Amniotic stem cell (primary cell): Measurements from ENCODE around the gene GOLGA6L26.
"Not testable (repeated sequence)": the region's sequence is repeated elsewhere in the genome, so short reads cannot be mapped to it uniquely, and the experiment has no call there.

ENCODE experiments used
- DNase-seq: peaks from one replicate; lab custom pipeline; 2025; lab: John Stamatoyannopoulos, UW

The GOLGA6L26 gene, protein sequence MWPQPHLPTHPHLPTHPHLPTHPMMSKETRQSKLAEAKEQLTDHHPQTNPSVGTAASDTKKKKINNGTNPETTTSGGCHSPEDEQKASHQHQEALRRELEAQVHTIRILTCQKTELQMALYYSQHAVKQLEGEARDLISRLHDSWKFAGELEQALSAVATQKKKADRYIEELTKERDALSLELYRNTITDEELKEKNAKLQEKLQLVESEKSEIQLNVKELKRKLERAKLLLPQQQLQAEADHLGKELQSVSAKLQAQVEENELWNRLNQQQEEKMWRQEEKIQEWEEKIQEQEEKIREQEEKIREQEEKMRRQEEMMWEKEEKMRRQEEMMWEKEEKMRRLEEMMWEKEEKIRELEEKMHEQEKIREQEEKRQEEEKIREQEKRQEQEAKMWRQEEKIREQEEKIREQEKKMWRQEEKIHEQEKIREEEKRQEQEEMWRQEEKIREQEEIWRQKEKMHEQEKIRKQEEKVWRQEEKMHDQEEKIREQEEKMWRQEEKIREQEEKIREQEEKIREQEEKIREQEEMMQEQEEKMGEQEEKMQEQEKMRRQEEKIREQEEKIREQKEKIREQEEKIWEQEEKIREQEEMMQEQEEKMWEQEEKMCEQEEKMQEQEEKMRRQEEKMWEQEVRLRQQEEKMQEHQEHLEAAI

DNA sequence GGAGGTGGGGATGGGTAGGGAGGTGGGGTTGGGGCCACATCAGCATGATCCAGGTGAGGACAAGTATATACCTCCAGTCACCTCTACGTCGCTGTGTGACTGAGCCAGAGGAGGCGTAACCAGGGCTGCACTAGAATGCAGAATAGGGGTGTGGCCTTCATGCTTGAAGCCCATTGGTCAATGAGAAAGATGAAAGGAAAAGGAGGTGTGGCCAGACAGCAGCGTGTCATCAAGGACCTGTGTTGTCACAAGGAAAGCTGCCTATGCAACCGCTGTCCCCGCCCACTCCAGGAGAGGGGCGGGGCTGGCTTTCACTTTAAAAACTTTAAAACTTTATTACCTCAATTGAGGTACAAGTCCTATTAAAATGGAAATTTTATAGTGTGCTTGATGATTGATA is at the start of gene GOLGA6L26:
GOLGA6L26 (minus strand) TSS at position 101 of the 400 bp plus-strand sequence; CDS start at position 40, 61 bp downstream.
- DNase-seq: not testable (repeated sequence)

DNA sequence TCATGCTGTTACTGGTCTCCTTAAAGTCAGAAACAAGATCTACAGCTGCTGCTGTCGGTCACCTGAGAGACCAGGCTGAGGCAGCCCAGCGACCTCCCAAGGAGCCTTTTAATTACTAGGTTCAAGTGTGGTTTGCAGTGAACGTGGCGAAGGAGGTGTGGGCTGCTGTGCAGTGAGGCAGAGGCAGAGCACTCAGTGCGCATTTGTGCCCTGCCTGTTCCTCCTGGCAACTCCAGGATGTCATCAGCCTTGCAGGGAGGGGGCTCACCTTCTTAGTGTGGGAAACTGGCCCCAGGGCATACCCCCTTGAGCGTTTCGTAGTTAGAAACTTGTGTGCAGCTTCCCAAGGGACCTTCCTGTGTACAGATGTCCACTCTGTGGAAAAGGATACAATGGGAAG is 47.2 kb upstream of the GOLGA6L26 start:
- DNase-seq: not testable (repeated sequence)

DNA sequence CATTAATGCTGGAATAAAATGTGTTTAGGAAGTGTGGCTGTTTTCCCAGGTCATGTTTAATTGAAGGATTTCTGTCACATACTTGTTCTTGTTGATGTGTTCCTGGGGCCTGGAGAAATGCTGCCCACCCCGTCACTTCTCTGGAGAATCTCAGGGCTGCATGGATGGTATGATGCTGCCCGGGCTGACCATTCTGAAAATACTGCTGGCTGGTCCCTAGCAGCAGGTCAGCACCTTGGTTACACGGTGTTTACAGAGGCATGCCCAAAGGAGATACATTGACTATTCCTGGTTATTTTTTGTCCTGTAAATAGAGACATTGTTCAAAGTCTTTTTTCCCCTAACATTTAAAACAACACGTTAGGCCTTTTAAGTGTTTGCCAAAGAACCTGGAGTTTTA is 46.7 kb upstream of the GOLGA6L26 start:
- DNase-seq: not testable (repeated sequence)

DNA sequence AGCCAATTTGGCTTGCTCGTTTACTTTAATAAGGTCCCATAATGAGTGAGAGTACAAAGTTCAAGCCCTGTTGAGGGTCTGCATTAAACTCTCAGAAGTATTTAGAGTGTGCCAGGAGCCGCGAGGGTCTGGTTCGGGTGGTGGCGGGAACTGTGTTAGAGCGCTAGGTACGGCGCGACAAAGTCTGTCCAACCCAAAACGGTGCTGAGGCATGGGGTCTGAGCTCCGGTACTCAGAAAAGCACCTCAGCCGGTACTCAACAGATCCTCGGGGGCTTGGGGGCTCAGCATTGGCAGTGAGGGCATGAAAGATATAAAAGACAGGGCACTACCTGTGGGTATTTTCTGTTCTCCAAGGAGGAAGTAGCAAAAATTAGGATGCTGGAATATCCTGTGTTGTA is 45.0 kb upstream of the GOLGA6L26 start:
- not testable (repeated sequence) for DNase-seq

DNA sequence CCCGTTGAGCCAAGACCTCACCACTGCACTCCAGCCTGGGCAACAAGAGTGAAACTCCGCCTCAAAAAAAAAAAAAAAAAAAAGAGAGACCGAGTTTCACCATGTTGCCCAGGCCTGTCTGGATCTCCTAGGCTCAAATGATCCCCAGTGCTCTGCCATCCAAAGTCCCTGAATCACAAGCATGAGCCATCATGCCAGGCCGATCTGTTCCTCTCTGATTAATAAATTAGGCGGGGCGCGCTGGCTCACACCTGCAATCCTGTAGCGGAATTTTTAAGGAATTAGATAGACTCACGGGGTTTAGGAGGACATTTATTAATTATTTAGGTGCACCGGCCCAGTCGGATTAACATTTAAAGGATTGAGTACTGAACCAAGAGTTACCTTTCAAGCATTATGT is 40.2 kb upstream of the GOLGA6L26 start:
- DNase-seq: not testable (repeated sequence)

DNA sequence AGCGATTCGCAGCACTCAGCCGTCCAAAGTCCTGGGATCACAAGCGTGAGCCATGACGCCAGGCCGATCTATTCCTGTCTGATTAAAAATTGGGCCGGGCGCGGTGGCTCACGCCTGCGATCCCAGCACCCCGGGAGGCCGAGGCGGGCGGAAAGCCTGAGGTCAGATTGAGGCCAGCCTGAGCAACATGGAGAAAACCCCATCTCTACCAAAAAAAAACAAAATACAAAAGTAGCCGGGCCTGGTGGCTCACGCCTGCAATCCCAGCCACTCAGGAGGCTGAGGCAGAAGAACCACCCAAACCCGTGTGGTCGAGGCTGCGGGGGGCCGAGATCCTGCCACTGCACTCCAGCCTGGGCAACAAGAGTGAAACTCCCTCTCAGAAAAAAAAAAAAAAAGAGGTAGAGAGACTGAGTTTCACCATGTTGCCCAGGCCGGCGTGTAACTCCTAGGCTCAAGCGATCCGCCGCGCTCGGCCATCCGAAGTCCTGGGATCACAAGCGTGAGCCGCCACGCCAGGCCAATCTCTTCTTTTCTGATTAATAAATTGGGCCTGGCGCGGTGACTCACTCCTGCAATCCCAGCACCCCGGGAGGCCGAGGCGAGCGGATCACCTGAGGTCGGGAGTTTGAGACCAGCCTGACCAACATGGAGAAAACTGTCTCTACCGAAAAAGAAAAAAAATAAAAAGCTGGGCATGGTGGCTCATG is 39.0 kb upstream of the GOLGA6L26 start:
- DNase-seq: not testable (repeated sequence)

DNA sequence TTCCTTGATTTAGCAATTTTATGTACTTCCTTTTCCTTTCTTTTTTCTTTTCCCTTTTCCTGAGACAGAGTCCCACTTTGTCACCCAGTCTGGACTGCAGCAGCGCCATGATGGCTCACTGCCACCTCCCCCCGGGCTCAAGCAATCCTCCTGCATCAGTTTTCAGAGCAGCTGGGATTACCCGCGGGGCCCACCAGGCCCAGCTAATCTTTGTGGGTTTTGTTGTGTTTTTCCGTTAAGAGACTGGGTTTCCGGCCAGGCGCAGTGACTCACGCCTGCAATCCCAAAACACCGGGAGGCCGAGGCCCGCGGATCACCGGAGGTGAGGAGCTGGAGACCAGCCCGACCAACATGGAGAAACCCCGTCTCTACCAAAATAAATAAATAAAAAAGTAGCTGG is 38.3 kb upstream of the GOLGA6L26 start:
- no peak for DNase-seq

DNA sequence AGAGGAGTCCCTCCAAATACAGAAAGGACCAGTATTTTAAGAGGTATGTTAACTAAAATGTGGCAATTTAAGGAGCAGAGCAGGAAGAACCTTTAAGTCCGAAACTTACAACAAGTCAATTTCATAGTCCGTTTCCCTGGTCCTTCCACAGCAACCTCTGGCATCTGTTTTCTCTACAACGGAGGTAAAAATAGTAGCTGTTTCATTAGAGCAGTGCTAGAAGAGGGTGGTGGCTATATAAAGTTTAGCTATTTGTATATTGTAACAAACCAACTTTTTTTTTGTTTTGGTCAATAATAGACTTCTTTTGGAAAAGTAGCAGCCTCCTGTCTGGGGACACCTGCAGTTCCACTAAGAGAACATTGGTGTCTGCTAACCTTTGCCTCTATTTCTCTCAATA is 37.9 kb upstream of the GOLGA6L26 start:
- DNase-seq: not testable (repeated sequence)

DNA sequence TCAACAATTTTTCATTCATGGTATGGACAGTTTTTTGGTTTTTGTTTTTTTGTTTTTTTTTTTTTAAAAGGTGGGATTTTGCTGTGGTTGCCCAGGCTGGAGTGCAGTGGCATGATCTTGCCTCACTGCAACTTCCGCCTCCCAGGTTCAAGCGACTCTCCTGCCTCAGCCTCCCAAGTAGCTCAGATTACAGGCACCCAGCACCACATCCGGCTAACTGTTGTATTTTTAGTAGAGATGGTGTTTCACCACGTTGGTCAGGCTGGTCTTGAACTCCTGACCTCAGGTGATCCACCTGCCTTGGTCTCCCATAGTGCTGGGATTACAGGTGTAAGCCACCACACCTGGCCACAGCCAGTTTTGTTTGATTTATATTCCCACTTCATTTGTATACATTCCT is 37.1 kb upstream of the GOLGA6L26 start:
- DNase-seq: not testable (repeated sequence)

DNA sequence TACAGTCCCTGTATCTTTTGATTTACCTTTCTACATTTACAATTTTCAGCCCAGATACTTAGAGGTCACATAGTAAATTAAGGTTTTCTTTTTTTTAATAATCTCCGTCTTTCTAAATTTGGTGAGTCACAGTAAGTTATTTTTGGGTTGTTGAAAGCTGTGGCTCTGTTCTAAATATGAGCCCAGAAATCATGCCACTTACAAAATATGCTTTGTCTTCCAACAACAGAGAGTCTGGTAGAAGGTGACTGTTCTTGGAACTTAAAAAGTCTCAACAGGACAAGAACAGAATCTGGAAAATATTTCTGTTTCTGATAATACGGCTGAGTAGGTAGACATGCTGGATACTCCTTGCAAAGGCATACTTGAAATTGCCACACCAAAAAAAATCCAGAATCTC is 36.6 kb upstream of the GOLGA6L26 start:
- DNase-seq: no peak

DNA sequence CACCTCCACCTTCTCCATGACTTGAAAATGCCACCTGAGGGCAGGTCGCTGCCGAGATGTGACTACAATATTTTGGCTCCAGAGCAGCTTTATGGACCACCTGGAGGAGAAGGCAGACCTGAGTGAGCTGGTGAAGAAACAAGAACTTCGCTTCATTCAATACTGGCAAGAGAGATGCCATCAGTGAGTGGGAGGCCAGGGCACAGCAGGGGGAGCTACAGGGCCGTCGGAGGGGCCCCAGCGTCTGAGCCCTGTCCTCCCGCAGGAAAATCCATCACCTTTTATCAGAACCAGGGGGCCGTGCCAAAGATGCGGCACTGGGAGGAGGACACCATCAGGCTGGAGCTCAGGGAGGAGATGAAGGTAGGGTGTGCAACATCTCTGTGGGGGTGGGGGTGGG is 30.3 kb upstream of the GOLGA6L26 start:
- not testable (repeated sequence) for DNase-seq

DNA sequence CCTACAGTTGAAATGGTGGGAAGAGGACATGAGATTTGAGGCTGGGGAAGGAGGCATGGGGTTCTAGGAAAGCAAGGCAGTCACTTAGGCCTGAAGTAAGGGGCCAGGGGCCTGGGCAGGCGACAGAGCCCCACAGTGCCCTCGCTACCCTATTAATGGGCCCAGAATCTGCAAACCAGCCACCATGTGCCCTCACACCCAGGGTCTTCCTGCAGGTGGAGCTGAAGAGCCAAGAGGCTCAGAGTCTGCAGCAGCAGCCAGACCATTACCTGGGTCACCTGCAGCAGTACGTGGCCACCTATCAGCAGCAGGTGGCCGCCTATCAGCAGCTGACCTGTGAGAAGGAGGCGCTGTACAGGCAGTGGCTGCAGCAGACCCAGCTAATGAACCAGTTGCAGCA is 28.6 kb upstream of the GOLGA6L26 start:
- not testable (repeated sequence) for DNase-seq

DNA sequence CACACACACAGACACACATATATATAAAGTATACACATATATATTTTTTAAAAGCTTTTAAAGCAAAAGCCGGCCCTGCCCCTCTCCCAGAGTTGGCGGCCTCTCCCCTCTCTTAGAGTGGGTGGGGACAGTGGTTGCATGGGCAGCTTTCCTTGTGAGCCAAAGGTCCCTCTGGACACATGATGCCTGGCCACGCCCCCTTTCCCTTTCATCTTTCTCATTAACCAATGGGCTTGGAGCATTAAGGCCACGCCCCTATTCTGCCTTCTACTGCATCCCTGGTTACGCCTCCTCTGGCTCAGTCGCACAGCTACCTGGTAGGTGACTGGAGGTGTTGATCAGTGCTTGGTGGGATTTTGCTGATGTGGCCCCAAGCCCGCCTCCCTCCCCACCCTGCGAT is 20.5 kb upstream of the GOLGA6L26 start, which contains the start of gene GOLGA8S:
GOLGA8S (plus strand) TSS at position 301 of the 400 bp plus-strand sequence; CDS start at position 363, 62 bp downstream.
- not testable (repeated sequence) for DNase-seq

DNA sequence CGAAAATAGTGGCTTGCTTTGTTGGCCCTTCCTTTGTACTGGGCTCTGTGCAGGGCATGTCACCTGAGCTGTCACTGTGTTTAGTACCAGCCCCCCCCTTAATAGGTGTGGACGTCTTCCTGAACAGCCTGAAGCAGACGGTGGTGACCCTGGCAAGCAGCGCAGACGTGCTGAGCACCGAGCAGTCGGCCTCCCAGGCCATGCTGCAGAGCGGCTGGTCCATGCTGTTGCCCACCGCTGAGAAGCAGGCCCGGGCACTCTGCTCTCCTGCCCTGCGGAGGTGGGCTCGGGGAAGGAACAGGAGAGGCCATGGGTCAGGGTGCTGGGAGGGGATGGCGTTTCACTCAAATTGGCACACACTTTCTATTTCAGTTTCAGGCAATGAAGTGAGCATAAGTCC is 22.8 kb downstream of the GOLGA6L26 start:
- DNase-seq: not testable (repeated sequence)

DNA sequence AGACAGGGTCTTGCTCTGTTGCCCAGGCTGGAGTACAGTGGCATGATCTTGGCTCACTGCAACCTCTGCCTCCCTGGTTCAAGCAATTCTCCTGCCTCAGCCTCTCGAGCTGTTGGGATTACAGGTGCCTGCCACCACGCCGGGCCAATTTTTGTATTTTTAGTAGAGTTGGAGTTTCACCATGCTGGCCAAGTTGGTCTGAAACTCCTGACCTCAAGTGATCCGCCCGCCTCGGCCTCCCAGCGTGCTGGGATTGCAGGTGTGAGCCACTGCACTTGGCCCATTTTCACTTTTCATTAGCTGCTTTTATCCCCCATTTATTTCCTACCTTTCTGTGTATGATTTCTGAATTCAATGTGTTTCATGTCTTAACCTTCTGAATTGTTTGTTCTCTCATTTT is 28.1 kb downstream of the GOLGA6L26 start:
- not testable (repeated sequence) for DNase-seq

DNA sequence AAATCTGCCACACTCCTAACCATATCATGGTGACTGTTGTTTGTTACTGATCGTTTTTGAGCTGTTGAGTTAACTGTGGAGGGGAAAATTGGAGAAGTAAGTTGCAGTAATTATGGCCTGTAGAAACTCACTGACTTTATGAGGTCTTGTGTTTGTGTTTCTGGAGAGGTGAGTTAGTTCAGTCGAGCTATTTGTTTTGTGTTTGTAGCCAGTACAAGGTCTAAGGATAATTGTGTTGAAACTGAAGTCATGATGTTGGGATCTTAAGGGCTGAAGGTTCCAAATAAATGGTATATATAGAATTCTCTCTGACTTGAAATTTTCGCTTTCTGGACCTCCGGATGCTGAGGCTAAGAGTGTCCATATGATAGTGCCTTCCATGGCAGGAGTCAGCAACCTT is 29.2 kb downstream of the GOLGA6L26 start:
- not testable (repeated sequence) for DNase-seq

DNA sequence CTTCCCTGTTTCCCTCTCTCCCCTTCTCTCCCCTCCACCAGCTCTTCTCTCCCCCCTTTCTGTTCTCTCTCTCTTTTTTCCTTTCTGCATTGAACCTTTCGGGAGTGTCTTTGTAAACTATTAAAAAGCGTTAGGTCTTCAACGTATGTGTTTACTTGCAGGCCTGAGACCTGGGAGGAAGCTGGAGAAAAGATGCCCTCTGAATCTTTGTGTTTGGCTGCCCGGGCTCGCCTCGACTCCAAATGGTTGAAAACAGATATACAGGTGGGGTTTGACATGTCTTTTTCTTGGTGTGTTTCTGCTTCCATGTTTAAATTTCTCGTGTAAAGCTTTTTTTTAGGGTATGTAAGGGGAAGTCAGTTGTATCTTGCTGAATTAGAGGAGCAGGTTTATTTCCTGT is 29.7 kb downstream of the GOLGA6L26 start:
- not testable (repeated sequence) for DNase-seq

DNA sequence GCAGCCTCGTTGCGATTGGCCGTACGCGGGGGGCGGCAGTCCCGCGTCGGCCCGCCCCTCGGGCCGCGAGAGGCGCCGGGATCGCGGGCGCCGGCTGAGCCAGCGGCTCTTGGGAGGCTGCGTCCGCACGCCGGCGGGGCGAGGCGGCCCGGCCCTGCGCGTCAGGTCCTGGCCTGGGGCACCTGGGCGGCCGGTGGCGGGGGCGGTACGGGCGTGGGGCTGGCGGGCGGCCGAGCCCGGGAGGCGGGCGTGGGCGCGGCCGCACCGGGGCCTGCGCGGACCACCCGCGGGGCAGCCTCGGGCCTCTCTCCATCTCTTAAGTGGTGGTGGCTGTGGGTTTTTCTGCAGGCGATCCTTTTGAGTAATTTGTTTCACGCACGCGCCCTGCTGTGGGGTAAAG is 30.3 kb downstream of the GOLGA6L26 start:
- not testable (repeated sequence) for DNase-seq

DNA sequence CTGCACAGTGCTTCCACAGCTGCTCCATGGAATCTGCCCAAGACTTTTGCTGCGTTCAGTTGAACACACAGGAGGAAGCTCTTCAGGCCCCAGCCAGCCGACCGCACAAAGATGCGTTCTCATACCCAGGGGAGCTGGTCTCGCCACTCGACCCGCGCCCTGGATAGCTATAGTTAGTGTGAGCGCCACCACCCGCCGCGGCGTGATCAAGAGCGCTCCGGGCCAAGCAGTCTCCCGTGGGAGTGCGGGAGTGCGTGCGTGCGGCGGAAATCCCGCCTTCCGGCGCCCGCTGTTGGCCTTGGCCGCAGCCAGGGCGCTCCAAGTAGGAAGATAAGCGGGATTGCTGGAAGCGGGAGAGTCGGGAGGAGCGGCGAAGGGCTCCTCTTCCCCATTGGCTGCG is 30.8 kb downstream of the GOLGA6L26 start:
- not testable (repeated sequence) for DNase-seq
